HG03439 (cell line): Measurements from ENCODE around the gene NPM1.
"Not testable (repeated sequence)": the region's sequence is repeated elsewhere in the genome, so short reads cannot be mapped to it uniquely, and the experiment has no call there.

Source experiments
- ATAC-seq: cut with Tn5 transposase; IDR thresholded peaks from one replicate; pipeline ENCODE4 v1.9.1; 2021; ENCODE audit warnings: mild to moderate bottlenecking, moderate library complexity; ENCODE audit not compliant: unreplicated experiment

NPM1 gene

DNA sequence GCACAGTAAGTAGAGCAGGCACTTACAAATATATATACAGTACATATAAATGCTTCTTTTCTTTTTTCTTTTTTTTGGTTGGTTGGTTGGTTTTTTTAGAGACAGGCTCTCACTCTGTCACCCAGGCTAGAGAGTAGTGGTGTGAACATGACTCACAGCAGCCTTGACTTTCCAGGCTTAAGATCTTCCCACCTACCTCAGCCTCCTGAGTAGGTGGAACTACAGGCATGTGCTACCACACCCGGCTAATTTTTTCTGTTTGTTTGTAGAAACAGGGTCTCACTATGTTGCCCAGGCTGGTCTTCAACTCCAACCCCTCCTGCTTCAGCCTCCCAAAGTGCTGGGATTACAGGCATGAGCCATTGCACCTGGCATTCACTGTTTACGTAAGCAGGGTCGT, 2.6 kb upstream of the NPM1 start:
- ATAC-seq = not testable (repeated sequence)

DNA sequence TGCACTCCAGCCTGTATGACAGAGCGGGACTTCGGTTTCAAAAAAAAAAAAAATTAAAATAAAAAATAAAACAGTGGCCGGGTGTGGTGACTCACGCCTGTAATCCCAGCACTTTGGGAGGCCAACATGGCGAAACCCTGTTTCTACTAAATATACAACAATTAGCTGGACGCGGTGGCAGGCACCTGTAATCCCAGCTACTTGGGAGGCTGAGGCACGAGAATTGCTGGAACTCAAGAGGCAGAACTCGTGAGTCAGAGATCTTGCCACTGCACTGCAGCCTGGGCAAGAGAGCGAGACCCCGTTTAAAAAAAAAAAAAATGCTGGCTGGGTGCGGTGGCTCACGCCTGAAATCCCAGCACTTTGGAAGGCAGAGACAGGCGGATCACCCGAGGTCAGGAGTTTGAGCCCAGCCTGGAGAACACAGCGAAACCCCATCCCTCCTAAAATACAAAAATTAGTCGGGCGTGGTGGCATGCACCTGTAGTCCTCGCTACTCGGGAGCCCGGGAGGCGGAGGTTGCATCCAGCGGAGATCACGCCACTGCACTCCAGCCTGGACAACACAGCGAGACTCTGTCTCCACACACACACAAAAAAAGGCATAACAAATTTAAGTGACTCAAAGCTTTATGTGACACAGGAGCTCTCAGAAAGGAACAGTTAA, 1.5 kb upstream of the NPM1 start:
- no peak for ATAC-seq

DNA sequence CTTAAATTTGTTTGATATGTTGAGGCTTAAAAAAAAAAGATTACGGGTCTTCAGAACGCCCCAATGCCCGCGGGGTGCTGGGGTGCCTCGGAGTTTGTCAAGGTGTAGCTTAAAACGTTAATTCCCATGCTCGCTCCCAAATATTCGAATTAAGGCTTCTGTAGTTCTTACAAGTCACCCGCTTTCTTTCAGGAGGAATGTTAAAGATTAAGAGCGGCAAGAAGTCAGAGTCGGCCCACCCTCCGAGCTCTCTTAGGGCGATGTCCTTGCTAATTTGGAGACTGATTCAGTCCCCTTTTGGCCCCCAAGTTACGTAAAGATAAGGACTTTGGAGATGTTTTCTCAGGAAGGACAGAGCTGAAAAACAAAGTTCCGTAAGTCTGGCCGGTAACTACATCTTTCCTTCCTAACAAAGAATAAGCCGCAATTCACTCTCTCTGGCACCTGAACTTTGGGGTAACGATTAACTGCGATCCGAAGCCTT, 746 bp upstream of the NPM1 start:
- no peak for ATAC-seq

- peak; percentile 30 for ATAC-seq
Measured at GRCh38 chr5:171387970-171388815, 544 bp downstream of the NPM1 start.

DNA sequence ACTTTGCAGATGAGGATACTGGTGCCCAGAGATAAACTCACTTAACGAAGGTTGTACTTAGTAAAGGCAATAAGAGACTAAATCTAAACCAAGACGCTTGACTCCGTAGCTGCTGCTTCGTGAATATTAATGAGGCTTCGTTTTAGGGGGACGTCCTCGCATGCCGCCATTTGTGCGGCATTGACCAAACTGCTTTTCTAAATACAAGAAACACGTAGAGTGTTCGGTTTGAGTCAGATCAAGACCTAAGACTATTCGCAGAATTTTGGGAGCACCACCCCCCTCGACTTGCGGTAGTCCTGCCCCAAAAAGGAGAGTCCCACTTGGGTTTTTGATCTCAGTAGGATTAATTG, 1.1 kb downstream of the NPM1 start:
- no peak for ATAC-seq

GRCh38 chr5:171390883-171391677, 3.4 kb downstream of the NPM1 start:
- ATAC-seq = no peak

- no peak for ATAC-seq
Measured at GRCh38 chr5:171391996-171392577, 4.4 kb downstream of the NPM1 start.

DNA sequence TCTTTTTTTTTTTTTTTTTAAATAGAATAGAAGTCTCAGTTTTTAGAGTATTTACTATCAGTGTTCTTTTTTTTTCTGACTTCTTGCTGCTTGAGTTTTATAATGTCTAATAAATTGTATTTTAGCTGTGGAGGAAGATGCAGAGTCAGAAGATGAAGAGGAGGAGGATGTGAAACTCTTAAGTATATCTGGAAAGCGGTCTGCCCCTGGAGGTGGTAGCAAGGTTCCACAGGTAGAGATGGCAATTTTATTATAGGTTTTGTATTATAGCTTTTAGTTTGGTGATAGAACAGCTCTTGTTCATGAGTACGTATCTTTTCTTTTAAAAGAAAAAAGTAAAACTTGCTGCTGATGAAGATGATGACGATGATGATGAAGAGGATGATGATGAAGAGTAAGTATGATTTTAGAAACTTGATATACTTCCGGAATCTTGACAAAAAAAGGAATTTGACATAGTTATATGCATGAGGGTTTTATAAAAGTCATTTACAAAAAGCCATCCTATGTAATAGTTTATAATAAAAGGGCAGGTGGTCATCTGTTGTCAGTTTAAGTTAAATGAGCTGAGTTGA, 5.0 kb downstream of the NPM1 start:
- ATAC-seq = no peak

- no peak for ATAC-seq
Measured at GRCh38 chr5:171395042-171395441, 7.4 kb downstream of the NPM1 start.

DNA sequence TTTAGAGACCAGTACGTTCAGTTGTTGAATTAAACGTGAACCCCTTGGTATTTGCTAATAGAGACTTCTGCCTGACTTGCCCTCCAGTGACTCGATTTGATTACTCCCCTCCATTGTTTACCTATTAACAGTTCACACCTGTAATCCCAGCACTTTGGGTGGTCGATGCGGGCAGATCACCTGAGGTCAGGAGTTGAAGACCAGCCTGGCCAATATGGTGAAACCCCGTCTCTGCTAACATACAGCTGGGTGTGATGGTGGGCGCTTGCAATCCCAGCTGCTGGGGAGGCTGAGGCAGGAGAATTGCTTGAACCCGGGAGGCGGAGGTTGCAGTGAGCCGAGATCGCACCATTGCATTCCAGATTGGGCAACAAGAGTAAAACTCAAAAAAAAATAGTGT, 8.9 kb downstream of the NPM1 start:
- not testable (repeated sequence) for ATAC-seq

GRCh38 chr5:171397190-171397589, 9.5 kb downstream of the NPM1 start:
- no peak for ATAC-seq

DNA sequence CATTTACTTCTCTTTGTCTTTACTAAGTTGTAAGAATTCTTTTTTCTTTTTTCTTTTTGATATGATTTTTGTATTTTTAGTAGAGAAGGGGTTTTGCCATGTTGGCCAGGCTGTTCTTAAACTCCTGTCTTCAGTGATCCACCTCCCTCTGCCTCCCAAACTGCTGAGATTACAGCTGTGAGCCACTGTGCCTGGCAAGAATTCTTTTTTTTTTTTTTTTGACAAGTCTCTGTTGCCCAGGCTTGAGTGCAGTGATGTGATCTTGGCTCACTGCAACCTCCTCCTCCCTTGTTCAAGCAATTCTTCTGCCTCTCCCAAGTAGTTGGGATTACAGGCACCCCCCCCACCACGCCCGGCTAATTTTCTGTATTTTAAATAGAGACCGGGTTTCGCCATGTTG, 9.9 kb downstream of the NPM1 start:
- ATAC-seq = no peak

DNA sequence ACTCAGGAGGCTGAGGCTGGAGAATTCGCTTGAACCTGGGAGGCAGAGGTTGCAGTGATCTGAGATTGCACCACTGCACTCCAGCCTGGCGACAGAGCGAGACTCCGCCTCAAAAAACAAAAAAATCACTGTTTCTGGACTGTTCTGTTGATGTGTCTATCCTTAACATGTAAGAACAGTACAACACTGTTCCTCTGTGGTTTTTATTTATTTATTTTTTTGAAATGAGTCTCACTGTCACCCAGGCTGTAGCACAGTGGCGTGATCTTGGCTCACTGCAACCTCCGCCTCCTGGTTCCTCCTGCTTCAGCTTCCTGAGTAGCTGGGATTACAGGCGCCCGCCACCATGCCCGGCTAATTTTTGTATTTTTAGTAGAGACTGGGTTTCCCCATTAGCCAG, 11.0 kb downstream of the NPM1 start:
- not testable (repeated sequence) for ATAC-seq

GRCh38 chr5:171400169-171400568, 12.5 kb downstream of the NPM1 start:
- ATAC-seq = no peak

- ATAC-seq = no peak
Measured at GRCh38 chr5:171401167-171401947, 13.7 kb downstream of the NPM1 start.

- not testable (repeated sequence) for ATAC-seq
Measured at GRCh38 chr5:171402751-171403150, 15.1 kb downstream of the NPM1 start.

DNA sequence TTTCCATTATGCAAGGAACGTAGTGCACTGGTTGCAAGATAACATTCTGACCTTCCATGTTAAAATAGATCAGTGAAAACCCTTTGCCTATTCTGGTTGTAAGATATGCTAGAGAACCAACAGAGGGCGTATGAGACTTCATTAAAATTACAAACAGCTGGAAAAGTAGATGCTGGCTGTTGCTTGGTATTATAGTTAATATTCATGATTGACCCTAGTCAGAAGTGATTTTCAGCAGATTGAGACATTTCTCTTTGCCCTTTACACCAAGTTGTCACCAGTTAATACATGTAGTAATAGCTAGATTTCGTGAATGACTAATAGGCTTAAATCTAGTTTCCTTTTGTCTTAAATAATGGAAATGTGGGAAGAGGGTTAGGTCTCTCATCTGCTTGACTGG, 18.0 kb downstream of the NPM1 start:
- no peak for ATAC-seq

DNA sequence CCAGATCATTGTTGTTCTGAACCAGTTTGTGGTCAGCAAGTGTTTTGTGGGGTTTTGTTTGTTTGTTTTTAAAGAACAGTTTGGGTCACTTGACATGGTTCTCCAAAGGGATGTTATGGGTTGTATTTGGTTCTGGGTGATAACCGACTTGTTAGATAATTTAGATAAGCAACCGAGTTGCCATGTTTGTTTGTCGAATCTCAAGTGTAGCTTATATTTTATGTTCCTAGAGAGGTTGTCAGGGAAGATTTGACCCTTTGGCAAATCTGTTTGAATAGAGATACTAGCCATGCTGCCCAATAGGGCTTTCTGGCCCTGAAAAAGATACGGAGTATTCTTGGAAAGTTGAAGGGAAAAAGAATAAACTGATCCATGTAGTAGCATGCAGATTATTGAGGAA, 19.6 kb downstream of the NPM1 start:
- no peak for ATAC-seq

GRCh38 chr5:171409164-171410136, 21.8 kb downstream of the NPM1 start:
- ATAC-seq = no peak
